HepG2 (cell line): Measurements from ENCODE around the gene RAD9A. TPM values are rescaled to one million over a fixed set of nuclear protein-coding genes. Genes with fewer than 3 reads are reported as not detected.
A peak's percentile ranks its signal among the peaks of the same experiment; 100 is the strongest.

Experiments
- AGO2 ChIP-seq: fragments of 200-400 bp; formaldehyde crosslinking; optimal IDR thresholded peaks from 2 replicates; pipeline ENCODE3; 2017; ENCODE audit warnings: mild to moderate bottlenecking, low read depth, low read length, moderate library complexity
- AHDC1 ChIP-seq: sonication (generic); formaldehyde crosslinking; IDR thresholded peaks from 2 replicates; pipeline ENCODE4 v1.5.1; 2020; ENCODE audit warnings: mild to moderate bottlenecking, missing genetic modification reagents, borderline replicate concordance
- LRRFIP1 ChIP-seq: sonication (generic); formaldehyde crosslinking; conservative IDR thresholded peaks from 2 replicates; pipeline ENCODE4 v1.4.0; 2020; ENCODE audit warnings: missing genetic modification reagents
- NR2C2 ChIP-seq: sonication (generic); formaldehyde crosslinking; IDR thresholded peaks from 2 replicates; pipeline ENCODE4 v1.4.0; 2020; ENCODE audit warnings: missing genetic modification reagents, mild to moderate bottlenecking, moderate library complexity, borderline replicate concordance
- RXRB ChIP-seq: IDR thresholded peaks from 2 replicates; pipeline ENCODE4 v1.6.1; 2016; ENCODE audit warnings: borderline replicate concordance, missing genetic modification reagents, missing compliant biosample characterization
- SMAD3 ChIP-seq: sonication (generic); formaldehyde crosslinking; IDR thresholded peaks from 2 replicates; pipeline ENCODE4 v1.4.0; 2020; ENCODE audit warnings: missing genetic modification reagents
- THYN1 ChIP-seq: sonication (generic); formaldehyde crosslinking; IDR thresholded peaks from 2 replicates; pipeline ENCODE4 v1.8.1; 2023; ENCODE audit warnings: low read depth, mild to moderate bottlenecking, moderate library complexity, missing genetic modification reagents, borderline replicate concordance
- ZBTB1 ChIP-seq: sonication (generic); formaldehyde crosslinking; IDR thresholded peaks from 2 replicates; pipeline ENCODE4 v1.4.0; 2020; ENCODE audit warnings: missing genetic modification reagents, borderline replicate concordance
- ZBTB4 ChIP-seq: sonication (generic); formaldehyde crosslinking; IDR thresholded peaks from 2 replicates; pipeline ENCODE4 v1.4.0; 2020; ENCODE audit warnings: missing genetic modification reagents, mild to moderate bottlenecking, borderline replicate concordance
- ZNF10 ChIP-seq: sonication (generic); formaldehyde crosslinking; IDR thresholded peaks from 2 replicates; pipeline ENCODE4 v1.4.0; 2020; ENCODE audit warnings: mild to moderate bottlenecking, low read depth, missing genetic modification reagents, borderline replicate concordance
- ZNF18 ChIP-seq: sonication (generic); formaldehyde crosslinking; IDR thresholded peaks from 2 replicates; pipeline ENCODE4 v1.8.0; 2022; ENCODE audit warnings: mild to moderate bottlenecking, missing genetic modification reagents; ENCODE audit not compliant: insufficient replicate concordance
- ZNF446 ChIP-seq: sonication (generic); formaldehyde crosslinking; IDR thresholded peaks from 2 replicates; pipeline ENCODE4 v1.5.0; 2020; ENCODE audit warnings: mild to moderate bottlenecking, missing genetic modification reagents
- ZNF557 ChIP-seq: sonication (generic); formaldehyde crosslinking; IDR thresholded peaks from 2 replicates; pipeline ENCODE4 v1.4.0; 2020; ENCODE audit warnings: missing genetic modification reagents
- ZNF740 ChIP-seq: sonication (generic); formaldehyde crosslinking; IDR thresholded peaks from 2 replicates; pipeline ENCODE4 v1.4.0; 2020; ENCODE audit warnings: missing genetic modification reagents
- ZNF792 ChIP-seq: IDR thresholded peaks from 2 replicates; pipeline ENCODE4 v1.6.1; 2016
- polyA plus RNA-seq, 8 experiments: library from polyadenylated mRNA; depleted of rRNA in 3 of 8; stranded (reverse) in 7 of 8; unstranded in 1 of 8; fragments of >200 nt; fragmentation: Illumina TruSeq in 4 of 8; extraction: Trizol in 4 of 8; gene quantifications; 2 replicates each; pipeline versions ENCODE4 v1.2.1 to v1.2.3, GENCODE V29; 2011 to 2016; ENCODE audit warnings: low read depth in 4 of 8, missing spikeins in 1 of 8, mixed read lengths in 1 of 8; ENCODE audit not compliant: insufficient read depth in 1 of 8
- total RNA-seq, 5 experiments: library from RNA; depleted of rRNA; stranded (reverse); fragments of >200 nt; fragmentation: Illumina TruSeq; extraction: Trizol; gene quantifications; 2 replicates each; pipeline ENCODE4 v1.2.3, GENCODE V29; 2016; ENCODE audit warnings: low read depth in 1 of 5

The RAD9A gene
- total and polyA plus RNA-seq, 2 of the 13 experiments (the other 11 are each of a cell fraction or from before 2014, with no cell fraction given), result 10.1 to 15.7 TPM

GRCh38 chr11:67420646-67421429, 29.1 kb downstream of the RAD9A start (continued):
- no peak for TF ChIP-seq RXRB (CRISPR knock-in tag)
- no peak for TF ChIP-seq AGO2
- no peak for TF ChIP-seq ZBTB1 (CRISPR knock-in tag)
- TF ChIP-seq ZNF10 (CRISPR knock-in tag), result no peak
- peak; percentile 77; the same call in 1 of the 2 replicates for TF ChIP-seq ZNF446 (CRISPR knock-in tag)
- TF ChIP-seq ZNF792, result no peak
- TF ChIP-seq ZNF740 (CRISPR knock-in tag), result no peak
- TF ChIP-seq LRRFIP1 (CRISPR knock-in tag), result no peak
- no peak for TF ChIP-seq NR2C2
- TF ChIP-seq AHDC1 (CRISPR knock-in tag), result no peak
- no peak for TF ChIP-seq ZNF557 (CRISPR knock-in tag)
- TF ChIP-seq THYN1, result no peak
- TF ChIP-seq SMAD3 (CRISPR knock-in tag), result no peak
- no peak for TF ChIP-seq ZBTB4
- TF ChIP-seq ZNF18 (CRISPR knock-in tag), result no peak
